HCT116 (cell line): ENCODE results near the gene CLIP2.

Source experiments
- EGR1 ChIP-seq: IDR thresholded peaks from 2 replicates; pipeline ENCODE4 v1.6.1; 2012; ENCODE audit warnings: low read depth
- ELF1 ChIP-seq: IDR thresholded peaks from 2 replicates; pipeline ENCODE4 v1.6.1; 2012; ENCODE audit warnings: low read depth, borderline replicate concordance
- EZH2 ChIP-seq: fragments of 200-600 bp; sonication (generic); IDR thresholded peaks from 2 replicates; pipeline ENCODE4 v1.6.1; 2017; ENCODE audit warnings: antibody characterized with exemption, mixed run types
- JUND ChIP-seq: IDR thresholded peaks from 2 replicates; pipeline ENCODE4 v1.6.1; 2012
- MAX ChIP-seq: IDR thresholded peaks from 2 replicates; pipeline ENCODE4 v1.6.1; 2012
- POLR2A ChIP-seq: IDR thresholded peaks from 2 replicates; pipeline ENCODE4 v1.7.0; 2011; ENCODE audit warnings: borderline replicate concordance; ENCODE audit not compliant: insufficient read depth, insufficient read length; ENCODE audit errors: extremely low read depth
- POLR2AphosphoS5 ChIP-seq: IDR thresholded peaks from 2 replicates; pipeline ENCODE4 v1.6.1; 2011; ENCODE audit warnings: mild to moderate bottlenecking, low read depth, low read length, moderate library complexity
- TF ChIP-seq, protein P1 (sequence below), 3 experiments: fragments of 200-600 bp in 1 of 3; sonication (generic) in 1 of 3; IDR thresholded peaks in 2 of 3; conservative IDR thresholded peaks in 1 of 3; 2 replicates each; pipeline ENCODE4 v1.5.1; 2012 to 2017; ENCODE audit warnings: low read depth in 2 of 3, low read length in 2 of 3, antibody characterized with exemption in 1 of 3, borderline replicate concordance in 1 of 3, control low read depth in 1 of 3, mild to moderate bottlenecking in 1 of 3, mixed read lengths in 1 of 3, mixed run types in 1 of 3, moderate library complexity in 1 of 3; ENCODE audit not compliant: insufficient read depth in 1 of 3

GRCh38 chr7:74266191-74266963, 22.8 kb upstream of the CLIP2 start:
- TF ChIP-seq, protein P1, sequence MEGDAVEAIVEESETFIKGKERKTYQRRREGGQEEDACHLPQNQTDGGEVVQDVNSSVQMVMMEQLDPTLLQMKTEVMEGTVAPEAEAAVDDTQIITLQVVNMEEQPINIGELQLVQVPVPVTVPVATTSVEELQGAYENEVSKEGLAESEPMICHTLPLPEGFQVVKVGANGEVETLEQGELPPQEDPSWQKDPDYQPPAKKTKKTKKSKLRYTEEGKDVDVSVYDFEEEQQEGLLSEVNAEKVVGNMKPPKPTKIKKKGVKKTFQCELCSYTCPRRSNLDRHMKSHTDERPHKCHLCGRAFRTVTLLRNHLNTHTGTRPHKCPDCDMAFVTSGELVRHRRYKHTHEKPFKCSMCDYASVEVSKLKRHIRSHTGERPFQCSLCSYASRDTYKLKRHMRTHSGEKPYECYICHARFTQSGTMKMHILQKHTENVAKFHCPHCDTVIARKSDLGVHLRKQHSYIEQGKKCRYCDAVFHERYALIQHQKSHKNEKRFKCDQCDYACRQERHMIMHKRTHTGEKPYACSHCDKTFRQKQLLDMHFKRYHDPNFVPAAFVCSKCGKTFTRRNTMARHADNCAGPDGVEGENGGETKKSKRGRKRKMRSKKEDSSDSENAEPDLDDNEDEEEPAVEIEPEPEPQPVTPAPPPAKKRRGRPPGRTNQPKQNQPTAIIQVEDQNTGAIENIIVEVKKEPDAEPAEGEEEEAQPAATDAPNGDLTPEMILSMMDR (IDR thresholded peaks at IDR 0.05 in 2 of 3, conservative IDR thresholded peaks at IDR 0.05 in 1 of 3; ENCODE audit: borderline replicate concordance in 1 of 3, insufficient read depth in 1 of 3, low read depth in 2 of 3, low read length in 2 of 3): no peak
- TF ChIP-seq MAX (no peak), POLR2A (no peak), EGR1 (no peak), EZH2 (no peak), JUND (no peak), ELF1 (no peak), POLR2AphosphoS5 (no peak)
